Tibial nerve (tissue), 4 donors: ENCODE data around the gene CD82. TPM values are rescaled to one million over a fixed set of nuclear protein-coding genes. Genes with fewer than 3 reads are reported as not detected.
A peak's percentile ranks its signal among the peaks of the same experiment; 100 is the strongest.

Experiments
- DNase-seq, 2 donors: peaks; one replicate each; pipeline ENCODE4 v3.0.0-alpha.2; 2019; ENCODE audit warnings: low spot score in 2 of 2
- H3K27ac ChIP-seq, 4 donors: fragments of 200-600 bp; sonication (generic) in 3 of 4; one replicate each; pipeline ENCODE4 v1.5.1; 2017 to 2019; ENCODE audit warnings: mild to moderate bottlenecking in 1 of 4
- H3K27me3 ChIP-seq, 2 donors: fragments of 200-600 bp; sonication (generic) in 1 of 2; one replicate each; pipeline versions ENCODE4 v1.5.1 to v1.6.0; 2017 to 2019
- H3K36me3 ChIP-seq, 3 donors: fragments of 200-600 bp; sonication (generic); one replicate each; pipeline ENCODE4 v1.5.1; 2018 to 2019
- H3K4me1 ChIP-seq, 4 donors: fragments of 200-600 bp; sonication (generic) in 3 of 4; one replicate each; pipeline ENCODE4 v1.5.1; 2017 to 2019
- H3K4me3 ChIP-seq, 4 donors: fragments of 200-600 bp; sonication (generic) in 3 of 4; one replicate each; pipeline ENCODE4 v1.5.1; 2017 to 2019; ENCODE audit warnings: mild to moderate bottlenecking in 1 of 4, moderate library complexity in 1 of 4
- H3K9me3 ChIP-seq, 4 donors: fragments of 200-600 bp; sonication (generic) in 3 of 4; one replicate each; pipeline ENCODE4 v1.5.1; 2017 to 2019
- EP300 ChIP-seq, 2 donors: sonication (generic); formaldehyde crosslinking; IDR thresholded peaks; one replicate each; pipeline ENCODE4 v1.6.1; 2017; ENCODE audit warnings: antibody characterized with exemption in 2 of 2, mild to moderate bottlenecking in 1 of 2
- POLR2A ChIP-seq, 2 donors: fragments of 450-650 bp; IDR thresholded peaks; one replicate each; pipeline ENCODE4 v1.6.1; 2017; ENCODE audit warnings: antibody characterized with exemption in 2 of 2, mild to moderate bottlenecking in 2 of 2, moderate library complexity in 2 of 2
- WGBS, 2 donors: methylation state at CpG; one replicate each; pipeline ENCODE4 v1.1.5; 2018; 5-methylcytosine and 5-hydroxymethylcytosine counted together
- total RNA-seq, 4 donors: library from RNA; depleted of rRNA; stranded (reverse); fragments of >200 nt; gene quantifications; one replicate each; pipeline ENCODE4 v1.1.0, GENCODE V29; 2016
- TF ChIP-seq, protein P1 (sequence below), 5 experiments: fragments of 200-600 bp in 3 of 5; fragments of 450-650 bp in 2 of 5; sonication (generic) in 3 of 5; IDR thresholded peaks; one replicate each; pipeline ENCODE4 v1.5.1; 2016 to 2019; ENCODE audit warnings: antibody characterized with exemption in 5 of 5, mild to moderate bottlenecking in 3 of 5, moderate library complexity in 2 of 5

CD82 gene
- total RNA-seq, 4 donors from 2014 or later, result 27.9 to 49.4 (median 43.4) TPM

DNA sequence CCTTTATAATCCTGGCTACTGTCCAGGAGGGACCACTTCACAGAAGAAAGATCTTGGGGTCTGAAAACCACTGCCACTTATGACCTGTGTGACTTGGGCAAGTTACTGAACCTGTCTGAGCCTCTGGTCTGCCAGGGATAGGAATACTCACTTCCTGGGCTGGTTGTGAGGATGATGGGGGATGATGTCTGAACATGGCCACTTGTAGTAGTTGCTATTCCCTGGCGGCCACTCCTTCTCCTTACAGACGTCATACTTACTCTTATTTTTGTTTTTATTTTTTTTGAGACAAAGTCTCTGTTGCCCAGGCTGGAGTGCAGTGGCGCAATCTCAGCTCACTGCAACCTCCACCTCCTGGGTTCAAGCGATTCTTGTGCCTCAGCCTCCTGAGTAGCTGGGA, 26.1 kb downstream of the CD82 start:
- WGBS, 2 donors, result 77 to 80% methylated on average over 4 of the region's 4 CpGs
- peaks cover 0 to 57% (median 39%) of the 10 kb centered on the region in 4 donors for H3K4me1 ChIP-seq
- DNase-seq, result no peak
- no peak for TF ChIP-seq EP300 (IDR thresholded peaks at IDR 0.05)
- TF ChIP-seq, protein P1, sequence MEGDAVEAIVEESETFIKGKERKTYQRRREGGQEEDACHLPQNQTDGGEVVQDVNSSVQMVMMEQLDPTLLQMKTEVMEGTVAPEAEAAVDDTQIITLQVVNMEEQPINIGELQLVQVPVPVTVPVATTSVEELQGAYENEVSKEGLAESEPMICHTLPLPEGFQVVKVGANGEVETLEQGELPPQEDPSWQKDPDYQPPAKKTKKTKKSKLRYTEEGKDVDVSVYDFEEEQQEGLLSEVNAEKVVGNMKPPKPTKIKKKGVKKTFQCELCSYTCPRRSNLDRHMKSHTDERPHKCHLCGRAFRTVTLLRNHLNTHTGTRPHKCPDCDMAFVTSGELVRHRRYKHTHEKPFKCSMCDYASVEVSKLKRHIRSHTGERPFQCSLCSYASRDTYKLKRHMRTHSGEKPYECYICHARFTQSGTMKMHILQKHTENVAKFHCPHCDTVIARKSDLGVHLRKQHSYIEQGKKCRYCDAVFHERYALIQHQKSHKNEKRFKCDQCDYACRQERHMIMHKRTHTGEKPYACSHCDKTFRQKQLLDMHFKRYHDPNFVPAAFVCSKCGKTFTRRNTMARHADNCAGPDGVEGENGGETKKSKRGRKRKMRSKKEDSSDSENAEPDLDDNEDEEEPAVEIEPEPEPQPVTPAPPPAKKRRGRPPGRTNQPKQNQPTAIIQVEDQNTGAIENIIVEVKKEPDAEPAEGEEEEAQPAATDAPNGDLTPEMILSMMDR (IDR thresholded peaks at IDR 0.05), result no peak
- TF ChIP-seq POLR2A (IDR thresholded peaks at IDR 0.05), result no peak
- H3K9me3 ChIP-seq, result no peaks in the 10 kb centered on the region
- peaks cover 0 to 15% (median 0%) of the 10 kb centered on the region in 3 donors for H3K36me3 ChIP-seq
- no peaks in the 10 kb centered on the region for H3K27me3 ChIP-seq
- H3K27ac ChIP-seq, result peak overlapping the region in 3 of 4 donors; percentile 39 to 69 (median 65)
- H3K4me3 ChIP-seq, result no peak overlapping the region

DNA sequence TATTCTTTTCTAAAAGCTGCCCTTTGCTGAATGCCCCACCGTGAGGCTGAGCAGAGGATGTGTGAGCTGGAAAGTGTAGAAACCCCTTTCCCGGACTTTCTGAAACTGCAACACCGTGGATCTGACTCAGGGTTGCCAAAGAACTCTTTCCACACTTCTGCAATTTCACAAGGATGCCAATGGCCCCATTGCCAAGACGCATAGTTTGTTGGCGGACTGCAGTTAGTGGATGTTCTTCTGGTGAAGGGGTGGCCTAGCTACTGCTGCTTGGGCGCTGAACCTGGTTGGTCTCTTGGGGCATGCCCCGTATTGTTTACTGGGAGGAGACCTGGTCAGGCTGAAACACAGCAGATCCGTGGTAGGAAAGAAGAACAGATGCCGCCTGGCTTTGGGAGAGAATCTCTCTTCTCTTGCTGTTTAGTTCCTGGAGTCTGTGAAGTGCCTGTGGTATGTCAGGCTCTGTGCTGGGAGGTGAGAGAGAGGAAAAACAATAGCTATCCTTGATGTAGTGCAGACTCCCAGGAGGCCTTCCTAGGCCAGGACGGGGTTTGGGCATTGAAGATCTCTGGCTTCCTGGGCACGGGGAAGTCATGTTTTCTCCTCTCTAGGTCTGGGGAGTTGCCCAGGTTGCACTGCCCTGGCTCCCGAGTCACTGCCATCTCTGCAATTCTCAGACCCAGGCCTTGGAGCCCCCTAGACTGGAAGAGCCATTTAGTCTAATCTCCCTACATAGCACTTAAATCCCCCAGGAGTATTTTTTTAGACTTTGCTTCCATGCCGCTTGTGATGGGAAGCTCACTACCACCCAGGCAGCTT, 26.9 kb downstream of the CD82 start:
- H3K36me3 ChIP-seq, result peaks cover 0 to 13% (median 0%) of the 10 kb centered on the region in 3 donors
- WGBS, 2 donors, result 62 to 77% methylated on average over 12 to 13 of the region's 13 CpGs
- H3K27ac ChIP-seq, result peak overlapping the region in 3 of 4 donors; percentile 65 to 73 (median 69)
- TF ChIP-seq EP300 (IDR thresholded peaks at IDR 0.05), result peak in 1 of 2 donors; percentile 83
- TF ChIP-seq, protein P1 (IDR thresholded peaks at IDR 0.05), result no peak
- no peaks in the 10 kb centered on the region for H3K27me3 ChIP-seq
- H3K4me1 ChIP-seq, result peaks cover 0 to 65% (median 47%) of the 10 kb centered on the region in 4 donors
- no peaks in the 10 kb centered on the region for H3K9me3 ChIP-seq
- no peak overlapping the region for H3K4me3 ChIP-seq
- peak; percentile 32 to 62 for DNase-seq

DNA sequence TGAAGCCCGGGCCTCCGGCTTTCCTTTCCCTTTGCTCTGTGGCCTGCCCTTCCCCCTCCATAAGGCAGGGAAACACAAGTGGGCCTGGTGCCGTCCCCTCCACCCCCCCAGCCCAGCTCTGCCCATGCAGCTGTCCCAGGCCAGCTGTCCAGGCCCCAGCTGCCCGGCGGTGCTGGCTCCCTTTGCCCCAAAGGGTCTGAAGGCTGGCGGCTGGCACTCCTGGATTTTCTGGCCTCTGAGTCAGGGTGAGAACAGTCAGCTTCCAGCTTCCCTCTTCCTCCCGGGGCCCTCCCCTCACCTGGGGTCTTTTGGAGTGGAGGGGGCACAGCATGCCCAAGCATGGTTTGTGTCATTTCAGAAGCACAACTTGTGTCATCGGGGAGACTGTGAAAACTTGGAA, 27.8 kb downstream of the CD82 start:
- Histone ChIP-seq H3K4me1 (peaks cover 0 to 71% (median 53%) of the 10 kb centered on the region in 4 donors), H3K36me3 (peaks cover 0 to 7% (median 0%) of the 10 kb centered on the region in 3 donors), H3K4me3 (no peak overlapping the region), H3K27ac (peak overlapping the region in 3 of 4 donors; percentile 65 to 73 (median 69)), H3K27me3 (no peaks in the 10 kb centered on the region), H3K9me3 (no peaks in the 10 kb centered on the region)
- 24 to 41% methylated on average over 8 of the region's 8 CpGs for WGBS, 2 donors
- no peak for DNase-seq
- TF ChIP-seq POLR2A (IDR thresholded peaks at IDR 0.05) (no peak), EP300 (IDR thresholded peaks at IDR 0.05) (no peak)
- TF ChIP-seq, protein P1 (IDR thresholded peaks at IDR 0.05), result no peak

DNA sequence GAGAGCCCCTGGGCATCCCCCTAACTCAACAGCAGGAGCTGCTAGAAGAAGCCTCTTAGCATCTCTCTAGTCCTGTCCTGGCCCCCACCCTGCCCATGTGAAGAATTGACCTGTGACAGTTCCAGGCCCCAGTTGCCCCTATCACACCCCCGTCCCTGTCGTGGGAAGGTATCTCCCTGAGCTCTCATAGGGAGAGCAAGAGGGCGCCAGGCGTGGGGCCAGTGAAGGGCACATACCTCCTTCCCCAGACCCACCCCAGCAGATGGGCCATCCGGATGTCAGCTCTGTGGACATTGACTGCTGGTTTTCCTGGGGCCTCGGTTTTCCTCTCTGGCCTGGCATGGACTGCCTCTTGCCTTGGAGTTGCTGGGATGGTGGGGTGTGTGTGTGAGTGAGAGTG, 29.5 kb downstream of the CD82 start:
- TF ChIP-seq POLR2A (IDR thresholded peaks at IDR 0.05) (no peak), EP300 (IDR thresholded peaks at IDR 0.05) (no peak)
- TF ChIP-seq, protein P1 (IDR thresholded peaks at IDR 0.05), result no peak
- Histone ChIP-seq H3K27ac (peak overlapping the region in 2 of 4 donors; percentile 79 to 88), H3K9me3 (no peaks in the 10 kb centered on the region), H3K36me3 (no peaks in the 10 kb centered on the region), H3K27me3 (no peaks in the 10 kb centered on the region), H3K4me1 (peaks cover 0 to 88% (median 54%) of the 10 kb centered on the region in 4 donors), H3K4me3 (no peak overlapping the region)
- 78 to 79% methylated on average over 6 of the region's 6 CpGs for WGBS, 2 donors
- DNase-seq, result no peak

DNA sequence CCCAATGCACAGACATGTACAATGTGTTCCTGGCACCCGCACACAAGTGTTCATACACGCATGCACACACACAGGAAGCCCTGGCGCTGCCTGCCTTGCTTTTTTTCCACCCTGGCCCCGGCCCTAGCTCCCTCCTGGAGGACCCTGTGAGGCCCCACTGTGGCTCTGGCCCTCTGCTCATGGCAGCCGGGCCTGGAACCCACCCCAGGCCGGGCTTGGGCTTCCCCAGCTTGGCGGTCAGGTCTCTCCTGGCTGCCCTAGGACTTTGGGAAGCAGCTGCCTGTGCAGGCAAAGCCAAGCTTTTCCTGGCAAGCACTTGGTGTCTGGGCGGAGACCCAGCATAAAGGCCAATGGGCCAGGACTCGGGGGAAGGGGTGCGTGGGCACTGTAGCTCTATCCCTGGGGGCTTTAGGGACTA, 30.5 kb downstream of the CD82 start:
- Histone ChIP-seq H3K36me3 (no peaks in the 10 kb centered on the region), H3K9me3 (no peaks in the 10 kb centered on the region), H3K27me3 (no peaks in the 10 kb centered on the region), H3K4me1 (peaks cover 0 to 96% (median 60%) of the 10 kb centered on the region in 4 donors), H3K4me3 (no peak overlapping the region), H3K27ac (peak overlapping the region; percentile 61 to 88 (median 74))
- TF ChIP-seq EP300 (IDR thresholded peaks at IDR 0.05), result peak in 1 of 2 donors; percentile 47
- TF ChIP-seq, protein P1 (IDR thresholded peaks at IDR 0.05), result no peak
- no peak for TF ChIP-seq POLR2A (IDR thresholded peaks at IDR 0.05)
- peak in 1 of 2 donors; percentile 29 for DNase-seq
- WGBS, 2 donors, result 16 to 29% methylated on average over 10 of the region's 10 CpGs
